HepG2 (cell line): ENCODE results near the gene MTG1. TPM values are rescaled to one million over a fixed set of nuclear protein-coding genes. Genes with fewer than 3 reads are reported as not detected.

ENCODE experiments used
- ARNTL ChIP-seq: sonication (generic); formaldehyde crosslinking; IDR thresholded peaks from 2 replicates; pipeline ENCODE4 v1.4.0; 2020; ENCODE audit warnings: mild to moderate bottlenecking, missing genetic modification reagents
- BHLHE40 ChIP-seq: IDR thresholded peaks from 2 replicates; pipeline ENCODE4 v1.6.1; 2011; ENCODE audit warnings: low read length, improper control_type of control experiment
- CAMTA2 ChIP-seq: sonication (generic); formaldehyde crosslinking; IDR thresholded peaks from 2 replicates; pipeline ENCODE4 v1.4.0; 2020; ENCODE audit warnings: mild to moderate bottlenecking, missing genetic modification reagents, borderline replicate concordance
- GABPA ChIP-seq, 2 experiments: IDR thresholded peaks; 2 replicates each; pipeline ENCODE4 v1.6.1; 2011 to 2016; ENCODE audit warnings: low read depth in 2 of 2, low read length in 1 of 2, missing biosample characterization in 1 of 2, missing genetic modification characterization in 1 of 2
- HOXA9 ChIP-seq: sonication (generic); formaldehyde crosslinking; IDR thresholded peaks from 2 replicates; pipeline ENCODE4 v1.8.1; 2022; ENCODE audit warnings: missing genetic modification reagents, mild to moderate bottlenecking, moderate library complexity, borderline replicate concordance
- KLF12 ChIP-seq: sonication (generic); formaldehyde crosslinking; IDR thresholded peaks from 2 replicates; pipeline ENCODE4 v1.4.0; 2020; ENCODE audit warnings: missing genetic modification reagents, borderline replicate concordance
- MED13 ChIP-seq: sonication (generic); formaldehyde crosslinking; IDR thresholded peaks from 2 replicates; pipeline ENCODE4 v1.5.0; 2020; ENCODE audit warnings: missing genetic modification reagents
- NR2C2 ChIP-seq: sonication (generic); formaldehyde crosslinking; IDR thresholded peaks from 2 replicates; pipeline ENCODE4 v1.4.0; 2020; ENCODE audit warnings: missing genetic modification reagents, mild to moderate bottlenecking, moderate library complexity, borderline replicate concordance
- NR2F1 ChIP-seq, 2 experiments: fragments of 450-650 bp in 1 of 2; formaldehyde crosslinking in 1 of 2; IDR thresholded peaks; 2 replicates each; pipeline versions ENCODE4 v1.5.0 to v1.6.1; 2016 to 2020; ENCODE audit warnings: mild to moderate bottlenecking in 1 of 2, missing compliant biosample characterization in 1 of 2, missing genetic modification reagents in 1 of 2, moderate library complexity in 1 of 2
- NR2F6 ChIP-seq, 2 experiments: IDR thresholded peaks; 2 replicates each; pipeline ENCODE4 v1.6.1; 2016; ENCODE audit warnings: antibody characterized with exemption in 1 of 2, mild to moderate bottlenecking in 1 of 2
- PPARG ChIP-seq: conservative IDR thresholded peaks from 2 replicates; pipeline ENCODE4 v1.6.1; 2016; ENCODE audit warnings: missing biosample characterization, missing genetic modification reagents
- RFXAP ChIP-seq: sonication (generic); formaldehyde crosslinking; IDR thresholded peaks from 2 replicates; pipeline ENCODE4 v1.4.0; 2020; ENCODE audit warnings: missing genetic modification reagents, borderline replicate concordance
- SNRNP70 ChIP-seq: fragments of 200-400 bp; formaldehyde crosslinking; IDR thresholded peaks from 2 replicates; pipeline ENCODE4 v1.6.1; 2017; ENCODE audit warnings: mild to moderate bottlenecking, low read depth, low read length, moderate library complexity
- SOX13 ChIP-seq, 3 experiments: fragments of 450-650 bp in 1 of 3; sonication (generic) in 1 of 3; formaldehyde crosslinking in 1 of 3; IDR thresholded peaks in 2 of 3; conservative IDR thresholded peaks in 1 of 3; 2 replicates each; pipeline versions ENCODE4 v1.5.0 to v1.6.1; 2016 to 2020; ENCODE audit warnings: antibody characterized with exemption in 1 of 3, mild to moderate bottlenecking in 1 of 3, missing compliant biosample characterization in 1 of 3, missing genetic modification reagents in 1 of 3, moderate library complexity in 1 of 3
- SPEN ChIP-seq: sonication (generic); formaldehyde crosslinking; IDR thresholded peaks from 2 replicates; pipeline ENCODE4 v1.5.1; 2020; ENCODE audit warnings: low read depth, mild to moderate bottlenecking, missing genetic modification reagents
- TEAD3 ChIP-seq: optimal IDR thresholded peaks from 2 replicates; pipeline ENCODE3; 2016; ENCODE audit warnings: borderline replicate concordance
- ZNF33B ChIP-seq: sonication (generic); formaldehyde crosslinking; IDR thresholded peaks from 2 replicates; pipeline ENCODE4 v1.5.1; 2020; ENCODE audit warnings: mild to moderate bottlenecking, missing genetic modification reagents
- ZNF343 ChIP-seq: sonication (generic); formaldehyde crosslinking; IDR thresholded peaks from 2 replicates; pipeline ENCODE4 v1.4.0; 2020; ENCODE audit warnings: mild to moderate bottlenecking, missing genetic modification reagents
- ZNF558 ChIP-seq: sonication (generic); formaldehyde crosslinking; IDR thresholded peaks from 2 replicates; pipeline ENCODE4 v1.9.0; 2022; ENCODE audit warnings: mild to moderate bottlenecking, missing genetic modification reagents, borderline replicate concordance
- ZNF570 ChIP-seq: sonication (generic); formaldehyde crosslinking; IDR thresholded peaks from 2 replicates; pipeline ENCODE4 v1.4.0; 2020; ENCODE audit warnings: mild to moderate bottlenecking, missing genetic modification reagents, borderline replicate concordance
- ZNF644 ChIP-seq: IDR thresholded peaks from 2 replicates; pipeline ENCODE4 v1.6.1; 2016; ENCODE audit warnings: low read depth
- ZNF674 ChIP-seq: sonication (generic); formaldehyde crosslinking; IDR thresholded peaks from 2 replicates; pipeline ENCODE4 v1.5.0; 2020; ENCODE audit warnings: low read depth, mild to moderate bottlenecking, missing genetic modification reagents
- polyA plus RNA-seq, 8 experiments: library from polyadenylated mRNA; depleted of rRNA in 3 of 8; stranded (reverse) in 7 of 8; unstranded in 1 of 8; fragments of >200 nt; fragmentation: Illumina TruSeq in 4 of 8; extraction: Trizol in 4 of 8; gene quantifications; 2 replicates each; pipeline versions ENCODE4 v1.2.1 to v1.2.3, GENCODE V29; 2011 to 2016; ENCODE audit warnings: low read depth in 4 of 8, missing spikeins in 1 of 8, mixed read lengths in 1 of 8; ENCODE audit not compliant: insufficient read depth in 1 of 8
- total RNA-seq, 5 experiments: library from RNA; depleted of rRNA; stranded (reverse); fragments of >200 nt; fragmentation: Illumina TruSeq; extraction: Trizol; gene quantifications; 2 replicates each; pipeline ENCODE4 v1.2.3, GENCODE V29; 2016; ENCODE audit warnings: low read depth in 1 of 5
- TF ChIP-seq, protein P1 (sequence below): sonication (generic); formaldehyde crosslinking; IDR thresholded peaks from 2 replicates; pipeline ENCODE4 v1.4.0; 2020; ENCODE audit warnings: missing genetic modification reagents, mild to moderate bottlenecking, borderline replicate concordance
- TF ChIP-seq, protein P2 (sequence below): sonication (generic); formaldehyde crosslinking; IDR thresholded peaks from 2 replicates; pipeline ENCODE4 v1.4.0; 2020; ENCODE audit warnings: missing genetic modification reagents
- TF ChIP-seq, protein P3 (sequence below): sonication (generic); formaldehyde crosslinking; conservative IDR thresholded peaks from 2 replicates; pipeline ENCODE4 v1.4.0; 2020; ENCODE audit warnings: missing genetic modification reagents

The MTG1 gene
- total and polyA plus RNA-seq, 2 of the 13 experiments (the other 11 are each of a cell fraction or from before 2014, with no cell fraction given), result 42.0 to 103 TPM

DNA sequence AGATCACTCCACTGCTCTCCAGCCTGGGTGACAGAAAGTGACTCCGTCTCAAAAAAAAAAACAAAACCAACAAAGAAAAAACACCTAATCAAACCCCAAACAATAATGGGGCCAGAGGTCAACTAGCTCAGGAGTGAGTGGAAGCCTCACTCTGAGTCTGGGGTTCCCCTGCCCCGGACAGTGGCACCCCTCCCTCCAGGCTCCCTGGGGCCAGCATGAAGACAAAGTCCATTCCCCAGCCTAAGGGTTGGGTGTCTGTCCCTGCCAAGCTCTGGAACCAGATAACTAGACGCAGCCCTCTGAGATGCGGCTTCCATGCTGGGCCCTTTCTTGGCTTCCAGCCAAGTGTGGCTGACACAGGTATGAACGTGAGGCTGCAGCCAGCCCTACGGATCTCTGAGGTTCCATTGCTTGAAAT lies 34.4 kb upstream of the MTG1 start (continued):
- TF ChIP-seq ARNTL (CRISPR knock-in tag), result no peak
- TF ChIP-seq SOX13 (IDR thresholded peaks at IDR 0.05), result 0 out of 2 replicates have a peak, but pooled peaks have one; percentile 12
- peak in 1 of 2 experiments; percentile 77; a peak in 2 of 4 replicates for TF ChIP-seq SOX13 (CRISPR knock-in tag; conservative IDR thresholded peaks at IDR 0.05 in 1 of 2, IDR thresholded peaks at IDR 0.05 in 1 of 2)
- TF ChIP-seq SNRNP70, result no peak
- no peak for TF ChIP-seq MED13 (CRISPR knock-in tag)
- TF ChIP-seq NR2C2 (CRISPR knock-in tag), result 0 out of 2 replicates have a peak, but pooled peaks have one; percentile 15
- TF ChIP-seq, protein P1, sequence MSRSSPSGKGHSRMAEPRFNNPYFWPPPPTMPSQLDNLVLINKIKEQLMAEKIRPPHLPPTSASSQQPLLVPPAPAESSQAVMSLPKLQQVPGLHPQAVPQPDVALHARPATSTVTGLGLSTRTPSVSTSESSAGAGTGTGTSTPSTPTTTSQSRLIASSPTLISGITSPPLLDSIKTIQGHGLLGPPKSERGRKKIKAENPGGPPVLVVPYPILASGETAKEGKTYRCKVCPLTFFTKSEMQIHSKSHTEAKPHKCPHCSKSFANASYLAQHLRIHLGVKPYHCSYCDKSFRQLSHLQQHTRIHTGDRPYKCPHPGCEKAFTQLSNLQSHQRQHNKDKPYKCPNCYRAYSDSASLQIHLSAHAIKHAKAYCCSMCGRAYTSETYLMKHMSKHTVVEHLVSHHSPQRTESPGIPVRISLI (CRISPR knock-in tag), result peak; percentile 83; the same call in 1 of the 2 replicates
- TF ChIP-seq ZNF570 (CRISPR knock-in tag), result no peak
- peak; percentile 83 for TF ChIP-seq NR2F6 (IDR thresholded peaks at IDR 0.05)
- TF ChIP-seq NR2F6 (CRISPR knock-in tag; IDR thresholded peaks at IDR 0.05), result peak; percentile 57
- no peak for TF ChIP-seq CAMTA2 (CRISPR knock-in tag)
- TF ChIP-seq ZNF558 (CRISPR knock-in tag), result no peak
- TF ChIP-seq BHLHE40, result 0 out of 2 replicates have a peak, but pooled peaks have one; percentile 24
- TF ChIP-seq ZNF674, result no peak
- no peak for TF ChIP-seq ZNF343 (CRISPR knock-in tag)
- TF ChIP-seq ZNF33B (CRISPR knock-in tag), result no peak
- peak; percentile 60; the same call in 1 of the 2 replicates for TF ChIP-seq SPEN (CRISPR knock-in tag)
- no peak; the same call in 1 of the 2 replicates for TF ChIP-seq RFXAP
- TF ChIP-seq, protein P2, sequence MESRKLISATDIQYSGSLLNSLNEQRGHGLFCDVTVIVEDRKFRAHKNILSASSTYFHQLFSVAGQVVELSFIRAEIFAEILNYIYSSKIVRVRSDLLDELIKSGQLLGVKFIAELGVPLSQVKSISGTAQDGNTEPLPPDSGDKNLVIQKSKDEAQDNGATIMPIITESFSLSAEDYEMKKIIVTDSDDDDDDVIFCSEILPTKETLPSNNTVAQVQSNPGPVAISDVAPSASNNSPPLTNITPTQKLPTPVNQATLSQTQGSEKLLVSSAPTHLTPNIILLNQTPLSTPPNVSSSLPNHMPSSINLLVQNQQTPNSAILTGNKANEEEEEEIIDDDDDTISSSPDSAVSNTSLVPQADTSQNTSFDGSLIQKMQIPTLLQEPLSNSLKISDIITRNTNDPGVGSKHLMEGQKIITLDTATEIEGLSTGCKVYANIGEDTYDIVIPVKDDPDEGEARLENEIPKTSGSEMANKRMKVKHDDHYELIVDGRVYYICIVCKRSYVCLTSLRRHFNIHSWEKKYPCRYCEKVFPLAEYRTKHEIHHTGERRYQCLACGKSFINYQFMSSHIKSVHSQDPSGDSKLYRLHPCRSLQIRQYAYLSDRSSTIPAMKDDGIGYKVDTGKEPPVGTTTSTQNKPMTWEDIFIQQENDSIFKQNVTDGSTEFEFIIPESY (CRISPR knock-in tag), result no peak
- TF ChIP-seq, protein P3, sequence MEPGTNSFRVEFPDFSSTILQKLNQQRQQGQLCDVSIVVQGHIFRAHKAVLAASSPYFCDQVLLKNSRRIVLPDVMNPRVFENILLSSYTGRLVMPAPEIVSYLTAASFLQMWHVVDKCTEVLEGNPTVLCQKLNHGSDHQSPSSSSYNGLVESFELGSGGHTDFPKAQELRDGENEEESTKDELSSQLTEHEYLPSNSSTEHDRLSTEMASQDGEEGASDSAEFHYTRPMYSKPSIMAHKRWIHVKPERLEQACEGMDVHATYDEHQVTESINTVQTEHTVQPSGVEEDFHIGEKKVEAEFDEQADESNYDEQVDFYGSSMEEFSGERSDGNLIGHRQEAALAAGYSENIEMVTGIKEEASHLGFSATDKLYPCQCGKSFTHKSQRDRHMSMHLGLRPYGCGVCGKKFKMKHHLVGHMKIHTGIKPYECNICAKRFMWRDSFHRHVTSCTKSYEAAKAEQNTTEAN (CRISPR knock-in tag), result 0 out of 2 replicates have a peak, but pooled peaks have one; percentile 5
- TF ChIP-seq GABPA (IDR thresholded peaks at IDR 0.05; ENCODE audit: low read depth, low read length), result no peak
- TF ChIP-seq GABPA (CRISPR knock-in tag; IDR thresholded peaks at IDR 0.05; ENCODE audit: low read depth), result no peak
- peak; percentile 71 for TF ChIP-seq PPARG
- no peak for TF ChIP-seq HOXA9 (CRISPR knock-in tag)
- 0 out of 2 replicates have a peak, but pooled peaks have one; percentile 10 for TF ChIP-seq KLF12 (CRISPR knock-in tag)
- TF ChIP-seq TEAD3 (CRISPR knock-in tag), result peak; percentile 61
- peak; percentile 88 for TF ChIP-seq ZNF644 (CRISPR knock-in tag)
- TF ChIP-seq NR2F1 (CRISPR knock-in tag; IDR thresholded peaks at IDR 0.05), result peak; percentile 54 to 62; a peak in 3 of 4 replicates
